ENCODE results near the gene PAX5.

PAX5 gene

GRCh38 chr9:36906492-36906891 is 127.6 kb downstream of the PAX5 start:
- in situ Hi-C loops (cut with HindIII; ENCODE audit: low sequenced_read_pairs), result no loop called here
- TF ChIP-seq CTCF (IDR thresholded peaks at IDR 0.05; ENCODE audit: low read depth, low read length), result no peak
- no peak for DNase-seq (ENCODE audit: low read depth, low spot score)

GRCh38 chr9:36905101-36906066 is 128.7 kb downstream of the PAX5 start:
- no peak for DNase-seq (ENCODE audit: low read depth, low spot score)
- peak; percentile 17 for TF ChIP-seq CTCF (IDR thresholded peaks at IDR 0.05; ENCODE audit: low read depth, low read length)
- in situ Hi-C loops (cut with HindIII; ENCODE audit: low sequenced_read_pairs), result no loop called here
- no peak overlapping the region for H3K4me3 ChIP-seq (ENCODE audit: low read depth, low read length)

More at GRCh38 chr9:36906492-36906891, 127.6 kb downstream of the PAX5 start:
- H3K4me3 ChIP-seq (ENCODE audit: low read depth, low read length), result no peak overlapping the region

GRCh38 chr9:36903541-36904435 is 130.3 kb downstream of the PAX5 start:
- no peak overlapping the region for H3K4me3 ChIP-seq (ENCODE audit: low read depth, low read length)
- peak; percentile 76 for DNase-seq (ENCODE audit: low read depth, low spot score)
- no peak for TF ChIP-seq CTCF (IDR thresholded peaks at IDR 0.05; ENCODE audit: low read depth, low read length)
- in situ Hi-C loops (cut with HindIII; ENCODE audit: low sequenced_read_pairs), result no loop called here

GRCh38 chr9:36902861-36903524 is 131.1 kb downstream of the PAX5 start:
- no peak overlapping the region for H3K4me3 ChIP-seq (ENCODE audit: low read depth, low read length)
- DNase-seq (ENCODE audit: low read depth, low spot score), result no peak
- no peak for TF ChIP-seq CTCF (IDR thresholded peaks at IDR 0.05; ENCODE audit: low read depth, low read length)
- in situ Hi-C loops (cut with HindIII; ENCODE audit: low sequenced_read_pairs), result no loop called here

- H3K4me3 ChIP-seq (ENCODE audit: low read depth, low read length), result no peak overlapping the region
- in situ Hi-C loops (cut with HindIII; ENCODE audit: low sequenced_read_pairs), result no loop called here
- no peak for TF ChIP-seq CTCF (IDR thresholded peaks at IDR 0.05; ENCODE audit: low read depth, low read length)
- no peak for DNase-seq (ENCODE audit: low read depth, low spot score)
Observed at GRCh38 chr9:36902080-36902716, 131.9 kb downstream of the PAX5 start.

Measured in astrocyte of the spinal cord (primary cell).